Right lobe of liver (tissue), 4 donors: ENCODE measurements around the gene ANKRD44.

ENCODE experiments used
- CTCF ChIP-seq, 4 donors: fragments of 200-600 bp in 3 of 4; fragments of 450-650 bp in 1 of 4; IDR thresholded peaks; one replicate each; pipeline versions ENCODE4 v1.5.1 to v1.8.0; 2016 to 2022; ENCODE audit warnings: antibody characterized with exemption in 4 of 4, mild to moderate bottlenecking in 2 of 4
- POLR2A ChIP-seq: fragments of 450-650 bp; IDR thresholded peaks from one replicate; pipeline ENCODE4 v1.6.1; 2017; ENCODE audit warnings: antibody characterized with exemption, mild to moderate bottlenecking
- donor health status: DM: no; HTN: no; CAD: no.
- donor health status: DM: no; HTN: no; CAD: no.
- donor health status: DM: no; HTN: yes; CAD: no.

DNA sequence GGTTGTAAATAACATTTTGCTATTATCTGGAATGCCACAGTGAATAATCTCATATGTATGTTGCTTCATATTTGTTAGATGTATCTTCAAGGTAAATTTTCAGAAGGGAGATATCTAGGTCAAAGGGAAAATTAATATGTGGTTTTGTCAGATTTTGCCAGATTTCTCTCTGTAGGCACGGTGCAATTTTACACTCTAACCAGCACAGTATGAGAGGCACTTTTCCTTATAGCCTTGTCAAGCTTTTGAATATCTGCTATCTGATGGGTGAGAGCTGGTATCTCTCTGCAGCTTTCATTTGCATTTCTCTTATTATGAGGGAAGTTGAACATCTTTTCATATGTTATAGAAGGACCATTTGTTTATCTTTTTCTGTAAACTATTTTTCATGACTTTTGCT lies 208.3 kb downstream of the ANKRD44 start:
- TF ChIP-seq CTCF (IDR thresholded peaks at IDR 0.05) (no peak), POLR2A (no peak)
